H7 (cell line): ENCODE measurements around the gene FKBP15. TPM values are rescaled to one million over a fixed set of nuclear protein-coding genes. Genes with fewer than 3 reads are reported as not detected.
A peak's percentile ranks its signal among the peaks of the same experiment; 100 is the strongest.
"Not testable (repeated sequence)": the region's sequence is repeated elsewhere in the genome, so short reads cannot be mapped to it uniquely, and the experiment has no call there.

ENCODE experiments used
- DNase-seq: peaks from one replicate; pipeline ENCODE4 v3.0.0; 2012
- H3K27me3 ChIP-seq: 2 replicates; pipeline ENCODE4 v1.6.0; 2011; ENCODE audit warnings: mild to moderate bottlenecking, low read length; ENCODE audit not compliant: control insufficient read depth, insufficient read depth
- H3K36me3 ChIP-seq: replicated peaks from 2 replicates; pipeline ENCODE4 v1.5.1; 2011; ENCODE audit warnings: low read length; ENCODE audit not compliant: control insufficient read depth, insufficient read depth
- H3K4me3 ChIP-seq: 2 replicates; pipeline ENCODE4 v1.5.1; 2011; ENCODE audit warnings: low read depth, mild to moderate bottlenecking, control low read depth, low read length, moderate library complexity; ENCODE audit not compliant: insufficient read depth
- total RNA-seq: library from RNA; depleted of rRNA; stranded (reverse); fragments of >200 nt; shearing (Covaris generic); gene quantifications from 2 replicates; pipeline ENCODE4 v1.2.3, GENCODE V29; 2014; rRNA removed

The FKBP15 gene, protein sequence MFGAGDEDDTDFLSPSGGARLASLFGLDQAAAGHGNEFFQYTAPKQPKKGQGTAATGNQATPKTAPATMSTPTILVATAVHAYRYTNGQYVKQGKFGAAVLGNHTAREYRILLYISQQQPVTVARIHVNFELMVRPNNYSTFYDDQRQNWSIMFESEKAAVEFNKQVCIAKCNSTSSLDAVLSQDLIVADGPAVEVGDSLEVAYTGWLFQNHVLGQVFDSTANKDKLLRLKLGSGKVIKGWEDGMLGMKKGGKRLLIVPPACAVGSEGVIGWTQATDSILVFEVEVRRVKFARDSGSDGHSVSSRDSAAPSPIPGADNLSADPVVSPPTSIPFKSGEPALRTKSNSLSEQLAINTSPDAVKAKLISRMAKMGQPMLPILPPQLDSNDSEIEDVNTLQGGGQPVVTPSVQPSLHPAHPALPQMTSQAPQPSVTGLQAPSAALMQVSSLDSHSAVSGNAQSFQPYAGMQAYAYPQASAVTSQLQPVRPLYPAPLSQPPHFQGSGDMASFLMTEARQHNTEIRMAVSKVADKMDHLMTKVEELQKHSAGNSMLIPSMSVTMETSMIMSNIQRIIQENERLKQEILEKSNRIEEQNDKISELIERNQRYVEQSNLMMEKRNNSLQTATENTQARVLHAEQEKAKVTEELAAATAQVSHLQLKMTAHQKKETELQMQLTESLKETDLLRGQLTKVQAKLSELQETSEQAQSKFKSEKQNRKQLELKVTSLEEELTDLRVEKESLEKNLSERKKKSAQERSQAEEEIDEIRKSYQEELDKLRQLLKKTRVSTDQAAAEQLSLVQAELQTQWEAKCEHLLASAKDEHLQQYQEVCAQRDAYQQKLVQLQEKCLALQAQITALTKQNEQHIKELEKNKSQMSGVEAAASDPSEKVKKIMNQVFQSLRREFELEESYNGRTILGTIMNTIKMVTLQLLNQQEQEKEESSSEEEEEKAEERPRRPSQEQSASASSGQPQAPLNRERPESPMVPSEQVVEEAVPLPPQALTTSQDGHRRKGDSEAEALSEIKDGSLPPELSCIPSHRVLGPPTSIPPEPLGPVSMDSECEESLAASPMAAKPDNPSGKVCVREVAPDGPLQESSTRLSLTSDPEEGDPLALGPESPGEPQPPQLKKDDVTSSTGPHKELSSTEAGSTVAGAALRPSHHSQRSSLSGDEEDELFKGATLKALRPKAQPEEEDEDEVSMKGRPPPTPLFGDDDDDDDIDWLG
- total RNA-seq, result 12.9 and 15.2 TPM in 2 replicates

DNA sequence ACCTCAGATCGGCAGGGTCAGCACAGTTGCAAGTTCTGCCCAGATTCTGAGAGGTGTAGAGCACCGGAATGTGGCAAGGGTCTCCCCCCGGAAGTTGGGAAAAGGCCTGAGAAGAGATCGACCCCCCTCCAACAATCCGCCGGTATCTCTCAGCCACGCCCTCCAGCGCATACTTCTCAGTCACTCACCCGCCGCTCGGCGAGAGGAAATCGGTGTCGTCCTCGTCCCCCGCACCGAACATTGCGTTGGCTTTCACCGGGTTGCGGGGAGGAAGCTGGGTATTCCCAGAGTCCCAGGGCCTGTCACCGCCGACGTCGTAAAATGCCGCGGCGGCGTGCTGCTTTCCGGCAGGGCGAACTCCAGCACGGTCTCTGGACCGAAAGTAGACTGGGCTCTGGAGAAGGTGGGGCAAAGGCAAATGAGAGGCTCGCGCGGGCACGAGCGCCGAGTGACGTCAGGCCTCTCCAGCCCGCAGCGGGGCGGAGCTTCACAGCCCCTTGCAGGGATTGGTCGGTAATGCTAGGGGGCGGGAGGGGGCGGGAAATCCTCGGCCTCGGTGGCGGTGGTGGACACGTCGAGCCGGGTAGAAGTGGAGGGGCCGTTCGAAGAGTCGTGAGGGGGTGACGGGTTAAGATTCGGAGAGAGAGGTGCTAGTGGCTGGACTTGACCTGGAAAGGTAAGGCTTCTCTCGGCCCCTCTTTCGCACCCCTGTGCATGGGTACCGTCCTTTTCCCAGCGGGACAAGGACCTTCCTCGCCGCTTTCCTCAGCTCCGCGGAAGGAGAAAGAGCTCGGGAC, at the start of gene FKBP15, which contains the start of gene SLC31A1:
Gene FKBP15, minus strand, starts transcription at position 275 of the 797 bp plus-strand sequence. Its CDS starts 34 bp downstream, at position 241.
Gene SLC31A1, plus strand, starts transcription at position 542 of the 797 bp plus-strand sequence. CDS start 34,605 bp downstream, outside the sequence.
- Histone ChIP-seq H3K36me3 (no peaks in the 10 kb centered on the region), H3K27me3 (no peaks in the 10 kb centered on the region), H3K4me3 (peak within 1 kb of the TSS; percentile 88)
- peak; percentile 97 for DNase-seq

DNA sequence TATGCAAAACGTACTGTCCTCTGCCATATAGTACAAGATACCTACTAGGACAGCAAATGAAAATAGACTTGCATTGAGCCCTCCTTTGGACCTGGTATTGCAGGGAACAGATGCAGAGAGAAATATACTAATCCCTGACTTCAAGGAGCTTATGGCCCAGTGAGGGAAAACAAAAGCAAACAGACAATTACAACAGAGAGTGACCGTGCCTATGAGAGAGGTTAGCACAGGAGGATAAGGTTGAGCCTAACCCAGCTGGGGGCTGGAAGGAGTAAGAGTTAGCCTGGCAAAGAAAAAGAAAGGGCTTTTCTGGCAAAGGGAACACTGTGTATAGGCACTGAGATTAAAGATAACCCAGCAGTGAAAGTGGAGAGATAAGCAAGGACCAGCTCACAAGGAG, 48.8 kb upstream of the FKBP15 start:
- no peak for DNase-seq
- Histone ChIP-seq H3K36me3 (peaks cover 5% of the 10 kb centered on the region), H3K4me3 (no peak overlapping the region), H3K27me3 (no peaks in the 10 kb centered on the region)

DNA sequence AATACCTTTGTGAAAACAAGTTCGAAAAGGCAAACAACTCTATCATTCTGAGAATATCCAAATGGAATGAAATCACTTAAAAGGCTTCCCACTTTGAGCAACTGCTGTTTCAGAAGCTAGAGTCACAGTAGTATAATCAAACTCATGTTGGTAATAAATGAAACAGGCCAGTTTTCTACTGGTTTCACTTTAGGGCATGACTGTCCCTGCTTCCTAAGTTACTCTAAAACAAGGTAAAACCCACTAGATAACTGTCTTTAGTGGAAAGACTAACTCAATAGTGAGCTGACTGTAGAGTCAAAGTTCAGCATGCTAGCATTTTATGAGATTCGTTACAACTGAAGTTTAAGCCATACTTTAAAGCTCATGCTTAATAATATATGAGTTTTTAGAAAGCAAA, 48.3 kb upstream of the FKBP15 start:
- Histone ChIP-seq H3K27me3 (no peaks in the 10 kb centered on the region), H3K4me3 (no peak overlapping the region), H3K36me3 (peaks cover 5% of the 10 kb centered on the region)
- DNase-seq, result no peak

DNA sequence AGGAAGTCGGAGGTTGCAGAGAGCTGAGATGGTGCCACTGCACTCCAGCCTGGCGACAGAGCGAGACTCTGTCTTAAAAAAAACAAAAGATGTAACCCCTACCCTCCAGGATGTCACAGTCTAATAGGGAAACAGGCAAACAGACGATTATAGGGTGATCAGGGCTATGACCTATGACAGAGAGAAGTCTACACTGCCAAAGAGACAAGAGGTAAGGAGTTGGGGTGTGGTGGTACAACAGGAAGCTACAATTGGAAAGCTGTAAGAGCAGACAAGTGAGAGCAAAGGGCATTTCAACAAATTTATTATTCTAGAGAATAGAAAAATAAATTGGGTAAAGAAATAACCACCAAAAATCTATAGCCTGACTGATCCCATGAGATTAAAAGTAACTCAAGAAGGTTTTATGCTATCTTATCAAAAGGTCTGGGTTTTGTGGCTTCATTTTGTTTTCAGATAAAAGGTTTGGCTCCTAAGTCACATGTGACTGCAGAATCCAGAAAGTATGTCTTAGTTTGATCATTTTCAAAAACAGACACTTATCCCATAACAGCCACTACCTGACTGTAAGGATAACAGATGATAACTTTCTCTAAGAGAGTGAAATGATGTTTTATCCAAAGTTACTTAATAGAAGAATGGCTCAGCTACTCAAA, 47.0 kb upstream of the FKBP15 start:
- no peaks in the 10 kb centered on the region for H3K27me3 ChIP-seq
- H3K36me3 ChIP-seq, result peaks cover 3% of the 10 kb centered on the region
- DNase-seq, result no peak
- no peak overlapping the region for H3K4me3 ChIP-seq

DNA sequence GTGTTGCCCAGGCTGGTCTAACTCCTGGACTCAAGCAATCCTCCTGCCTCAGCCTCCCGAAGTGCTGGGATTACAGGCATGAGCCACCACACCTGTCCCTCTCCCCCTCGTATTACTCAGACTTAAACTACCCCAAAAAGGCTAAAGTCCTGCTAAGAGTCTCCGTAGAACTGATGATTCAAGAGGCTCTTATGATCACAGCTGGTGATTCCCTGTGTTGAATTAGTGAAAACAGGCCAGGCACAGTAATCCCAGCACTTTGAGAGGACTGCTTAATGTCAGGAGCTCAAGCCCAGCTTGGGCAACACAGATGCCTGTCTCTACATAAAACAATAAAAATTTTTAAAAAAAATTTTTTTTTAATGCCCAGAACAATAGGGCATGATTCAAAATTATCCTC, 45.1 kb upstream of the FKBP15 start:
- H3K36me3 ChIP-seq, result peaks cover 2% of the 10 kb centered on the region
- DNase-seq, result no peak
- H3K27me3 ChIP-seq, result no peaks in the 10 kb centered on the region
- H3K4me3 ChIP-seq, result no peak overlapping the region

DNA sequence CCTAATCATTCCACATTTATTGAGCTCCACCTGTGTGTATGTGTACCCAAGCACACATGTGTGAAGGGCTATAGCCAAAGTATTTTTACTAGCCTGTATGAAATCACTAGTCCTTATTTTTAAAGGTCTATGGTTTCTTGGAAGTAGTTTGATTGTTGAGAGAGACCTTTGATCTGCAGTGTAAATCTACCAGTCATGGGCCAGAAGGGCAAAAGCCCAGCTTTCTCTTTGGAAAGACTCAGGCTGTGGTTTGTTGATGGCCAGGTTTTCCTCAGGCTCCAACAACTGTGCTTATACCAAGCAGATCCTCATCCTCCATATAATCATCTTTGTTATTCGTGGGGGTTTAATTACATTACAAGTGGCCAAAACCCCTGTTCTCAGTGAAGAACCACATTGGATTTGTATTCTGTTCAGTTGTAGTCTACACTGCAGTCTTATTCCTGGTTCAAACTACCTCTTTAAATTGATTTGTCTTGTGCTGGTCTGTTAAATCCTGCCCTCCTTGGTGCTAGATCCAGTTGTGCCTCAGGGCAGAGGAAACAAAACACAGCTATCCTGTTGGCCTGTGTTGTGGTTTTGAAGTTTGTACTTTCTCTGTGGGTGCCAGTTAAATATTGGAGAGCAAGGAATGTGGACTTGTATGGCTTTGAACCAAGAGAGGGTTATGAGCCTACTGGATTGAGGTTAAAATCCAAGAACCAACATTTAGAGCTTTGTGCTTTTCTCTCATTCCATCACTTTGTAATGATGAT, 41.0 kb upstream of the FKBP15 start:
- Histone ChIP-seq H3K36me3 (peaks cover 8% of the 10 kb centered on the region), H3K4me3 (no peak overlapping the region), H3K27me3 (no peaks in the 10 kb centered on the region)
- DNase-seq, result no peak

DNA sequence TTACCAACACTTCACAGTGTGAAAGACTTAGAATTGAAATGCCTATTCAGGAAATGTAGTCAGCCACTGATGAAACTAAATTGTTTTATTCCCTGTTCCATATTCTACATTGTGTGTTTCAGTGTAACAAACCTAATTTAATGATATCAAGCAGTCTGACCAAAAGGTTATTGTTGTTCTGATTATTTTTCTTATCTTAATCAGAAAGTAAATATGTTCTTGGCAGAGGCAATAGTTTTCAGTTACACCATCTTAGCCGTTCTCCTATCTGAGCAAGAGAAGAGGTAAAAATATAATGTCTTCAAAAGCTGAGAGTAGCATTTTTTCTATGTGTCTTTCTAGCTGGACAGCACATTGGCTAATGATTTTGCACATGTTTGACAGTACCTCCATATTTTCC, 37.2 kb upstream of the FKBP15 start:
- DNase-seq, result no peak
- Histone ChIP-seq H3K36me3 (peaks cover 9% of the 10 kb centered on the region), H3K4me3 (no peak overlapping the region), H3K27me3 (no peaks in the 10 kb centered on the region)

DNA sequence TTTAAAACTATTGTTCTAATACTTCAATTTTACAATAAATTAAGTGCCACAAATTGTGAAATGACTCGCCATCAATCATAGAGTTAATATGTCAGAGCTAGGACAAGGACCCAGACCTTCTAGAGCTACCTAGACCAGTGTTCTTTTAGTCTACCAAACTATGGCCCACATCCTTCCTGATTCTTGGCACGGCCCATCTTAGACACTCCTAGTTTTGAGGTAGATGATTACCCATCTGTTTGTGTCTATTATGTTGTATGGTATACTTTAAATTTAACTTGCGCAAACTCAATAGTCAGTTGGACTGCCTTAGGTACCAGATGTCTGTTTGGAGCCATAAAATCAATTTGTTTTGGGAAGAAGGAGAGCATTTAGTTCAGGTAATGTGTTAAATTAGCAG, 36.8 kb upstream of the FKBP15 start:
- DNase-seq, result no peak
- Histone ChIP-seq H3K27me3 (no peaks in the 10 kb centered on the region), H3K36me3 (peaks cover 9% of the 10 kb centered on the region), H3K4me3 (no peak overlapping the region)

DNA sequence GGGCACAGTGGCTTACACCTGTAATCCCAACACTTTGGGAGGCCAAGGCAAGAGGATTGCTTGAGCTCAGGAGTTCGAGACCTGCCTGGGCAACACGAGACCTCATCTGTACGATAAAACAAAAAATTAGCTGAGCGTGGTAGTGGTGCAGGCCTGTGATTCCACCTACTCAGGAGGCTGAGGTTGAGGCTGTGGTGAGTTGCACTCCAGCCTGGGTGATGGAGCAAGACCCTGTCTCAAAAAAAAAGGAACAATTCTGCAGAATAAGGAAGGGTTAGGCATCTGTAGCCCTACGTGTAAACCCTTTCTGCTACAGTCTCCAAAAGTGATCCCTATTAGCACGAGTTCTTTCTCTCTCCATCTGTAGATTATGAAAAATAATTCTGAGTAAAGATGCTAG, 34.4 kb upstream of the FKBP15 start:
- Histone ChIP-seq H3K27me3 (no peaks in the 10 kb centered on the region), H3K4me3 (no peak overlapping the region), H3K36me3 (peaks cover 8% of the 10 kb centered on the region)
- no peak for DNase-seq

DNA sequence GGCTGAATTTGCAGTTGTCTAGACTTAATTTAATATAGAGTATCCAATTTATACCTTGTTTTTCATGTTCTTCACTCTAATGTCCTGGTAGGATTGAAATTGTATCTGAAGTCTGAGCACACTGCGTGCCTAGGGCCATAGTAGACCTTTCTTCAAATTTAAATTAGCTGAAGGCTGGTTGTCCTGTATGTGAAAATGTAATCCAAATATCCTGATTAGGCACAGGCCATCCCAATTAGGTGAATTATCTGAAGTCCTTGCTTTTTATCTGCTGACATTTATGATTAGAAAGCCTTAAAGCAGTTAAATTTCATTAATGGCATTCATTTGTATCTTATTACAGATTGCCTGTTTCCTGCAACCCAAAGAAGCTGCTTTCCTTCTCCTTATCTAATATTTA, 33.9 kb upstream of the FKBP15 start:
- DNase-seq, result no peak
- H3K36me3 ChIP-seq, result peaks cover 5% of the 10 kb centered on the region
- no peak overlapping the region for H3K4me3 ChIP-seq
- no peaks in the 10 kb centered on the region for H3K27me3 ChIP-seq

DNA sequence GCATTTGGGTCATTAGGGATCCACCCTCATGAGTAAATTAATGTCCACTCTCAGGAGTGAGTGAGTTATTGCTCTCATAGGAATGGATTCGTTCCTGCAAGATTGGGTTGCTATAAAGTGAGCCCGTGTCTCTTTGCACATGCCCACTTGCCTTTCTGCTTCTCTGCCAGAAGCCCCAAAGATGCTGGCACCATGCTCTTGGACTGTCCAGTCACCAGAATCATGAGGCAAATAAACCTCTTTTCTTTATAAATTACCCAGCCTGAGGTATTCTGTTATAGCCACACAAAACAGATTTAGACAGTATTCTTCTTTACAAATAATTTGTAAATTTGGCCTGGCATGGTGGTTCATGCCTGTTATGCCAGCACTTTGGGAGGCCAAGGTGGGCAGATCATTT, 29.7 kb upstream of the FKBP15 start:
- no peak overlapping the region for H3K4me3 ChIP-seq
- no peak for DNase-seq
- no peaks in the 10 kb centered on the region for H3K36me3 ChIP-seq
- no peaks in the 10 kb centered on the region for H3K27me3 ChIP-seq

DNA sequence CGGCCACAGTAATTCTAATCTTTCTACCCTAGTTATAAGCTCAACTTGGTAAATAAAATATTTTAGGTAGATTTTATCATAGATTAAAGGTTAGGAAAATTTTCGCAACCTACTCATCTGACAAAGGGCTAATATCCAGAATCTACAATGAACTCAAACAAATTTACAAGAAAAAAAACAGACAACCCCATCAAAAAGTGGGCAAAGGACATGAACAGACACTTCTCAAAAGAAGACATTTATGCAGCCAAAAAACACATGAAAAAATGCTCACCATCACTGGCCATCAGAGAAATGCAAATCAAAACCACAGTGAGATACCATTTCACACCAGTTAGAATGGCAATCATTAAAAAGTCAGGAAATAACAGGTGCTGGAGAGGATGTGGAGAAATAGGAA, 28.6 kb upstream of the FKBP15 start:
- not testable (repeated sequence) for DNase-seq, H3K36me3 ChIP-seq, H3K4me3 ChIP-seq, H3K27me3 ChIP-seq

DNA sequence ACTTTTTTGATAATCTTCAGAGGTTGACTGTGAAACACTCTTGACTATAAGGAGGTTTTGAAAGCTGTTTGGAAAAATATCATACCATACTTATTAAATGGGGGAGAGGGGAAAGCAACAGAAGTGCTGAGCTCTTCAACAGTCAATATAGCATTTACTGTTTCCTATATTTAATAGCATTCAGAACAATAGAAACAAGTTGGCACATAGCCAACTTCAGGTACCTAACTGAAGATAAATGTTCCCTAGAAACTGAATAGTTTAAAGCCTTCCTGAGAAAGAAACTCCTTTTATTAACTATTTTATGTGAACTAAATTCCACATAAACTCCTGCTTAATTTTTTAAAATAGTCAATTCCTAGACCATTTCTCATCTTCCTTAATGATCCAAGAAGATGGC, 26.6 kb upstream of the FKBP15 start:
- H3K27me3 ChIP-seq, result no peaks in the 10 kb centered on the region
- no peak for DNase-seq
- no peaks in the 10 kb centered on the region for H3K36me3 ChIP-seq
- H3K4me3 ChIP-seq, result no peak overlapping the region
